PC-3 (cell line): ENCODE measurements around the gene MAB21L1. TPM values are rescaled to one million over a fixed set of nuclear protein-coding genes. Genes with fewer than 3 reads are reported as not detected.

Experiments used
- ATAC-seq: fragments of 200-7000 bp; cut with Tn5 transposase; 2 replicates; pipeline ENCODE4 v1.9.1; 2020; ENCODE audit warnings: mild to moderate bottlenecking, moderate library complexity
- BruUV-seq: library from RNA; stranded (reverse); fragments of 400-500 nt; replicated peaks from 2 replicates; lab custom pipeline; 2021; lab: Mats Ljungman, UMichigan
- CTCF ChIA-PET: fragments of 300-600 bp; sonication (Branson Sonifier 250); formaldehyde crosslinking; loops from one replicate; lab custom pipeline; 2022; ENCODE audit warnings: antibody characterized with exemption; lab: Charles Lee
- POLR2A ChIA-PET: fragments of 300-600 bp; sonication (Branson Sonifier 250); formaldehyde crosslinking; loops from one replicate; lab custom pipeline; 2022; ENCODE audit warnings: antibody characterized with exemption; ENCODE audit not compliant: unreplicated experiment; lab: Charles Lee
- DNase-seq: peaks from one replicate; pipeline ENCODE4 v3.0.0-alpha.2; 2015
- H2AFZ ChIP-seq: fragments of 300-600 bp; sonication (generic); 2 replicates; pipeline ENCODE4 v1.6.0; 2016; ENCODE audit warnings: antibody characterized with exemption, low read length
- H3F3A ChIP-seq: fragments of 300-600 bp; sonication (generic); one replicate; pipeline ENCODE4 v1.6.0; 2017; ENCODE audit warnings: antibody characterized with exemption, low read length, control low read depth, mild to moderate bottlenecking; ENCODE audit not compliant: unreplicated experiment
- H3K27ac ChIP-seq: fragments of 300-600 bp; sonication (generic); 2 replicates; pipeline ENCODE4 v1.5.1; 2016; ENCODE audit warnings: mild to moderate bottlenecking, low read length
- H3K27me3 ChIP-seq: fragments of 300-600 bp; sonication (generic); 2 replicates; pipeline ENCODE4 v1.6.1; 2016; ENCODE audit warnings: low read length, mixed read lengths
- H3K36me3 ChIP-seq: fragments of 300-600 bp; sonication (generic); 2 replicates; pipeline ENCODE4 v1.6.1; 2016; ENCODE audit warnings: low read depth, mixed run types, low read length, mixed read lengths
- H3K4me1 ChIP-seq: fragments of 300-600 bp; sonication (generic); 2 replicates; pipeline ENCODE4 v1.5.1; 2016; ENCODE audit warnings: low read length; ENCODE audit not compliant: insufficient read depth
- H3K4me2 ChIP-seq: fragments of 300-600 bp; sonication (generic); 2 replicates; pipeline ENCODE4 v1.6.0; 2016; ENCODE audit warnings: low read length
- H3K4me3 ChIP-seq: fragments of 300-600 bp; sonication (generic); 2 replicates; pipeline ENCODE4 v1.5.1; 2016; ENCODE audit warnings: mild to moderate bottlenecking, low read length, mixed read lengths
- H3K79me2 ChIP-seq: fragments of 300-600 bp; sonication (generic); 2 replicates; pipeline ENCODE4 v1.6.1; 2017; ENCODE audit warnings: low read length, mixed read lengths
- H3K9ac ChIP-seq: fragments of 300-600 bp; sonication (generic); 2 replicates; pipeline ENCODE4 v1.6.0; 2016; ENCODE audit warnings: mild to moderate bottlenecking, low read length
- H3K9me2 ChIP-seq: fragments of 300-600 bp; sonication (generic); replicated peaks from 2 replicates; pipeline ENCODE4 v1.6.1; 2016; ENCODE audit warnings: mixed run types, low read length, mixed read lengths
- H3K9me3 ChIP-seq: fragments of 300-600 bp; sonication (generic); 2 replicates; pipeline ENCODE4 v1.6.1; 2016; ENCODE audit warnings: low read length, mixed read lengths
- H4K20me1 ChIP-seq: fragments of 300-600 bp; sonication (generic); 2 replicates; pipeline ENCODE4 v1.6.1; 2016; ENCODE audit warnings: low read length, mixed read lengths
- EZH2 ChIP-seq: fragments of 300-600 bp; sonication (generic); IDR thresholded peaks from one replicate; pipeline ENCODE4 v1.6.1; 2017; ENCODE audit warnings: antibody characterized with exemption, mild to moderate bottlenecking, low read length; ENCODE audit not compliant: unreplicated experiment
- EZH2phosphoT487 ChIP-seq: fragments of 300-600 bp; sonication (generic); IDR thresholded peaks from 2 replicates; pipeline ENCODE4 v1.6.1; 2018; ENCODE audit warnings: mild to moderate bottlenecking, antibody characterized with exemption, low read length, borderline replicate concordance
- intact Hi-C: fragments of 100-400 bp; cut with micrococcal nuclease; formaldehyde crosslinking; loops from 2 replicates; pipeline ENCODE4 v1.9.0; 2023
- total RNA-seq: library from RNA; depleted of rRNA; stranded (reverse); fragments of >200 nt; gene quantifications from 2 replicates; pipeline ENCODE4 v1.2.3, GENCODE V29; 2014
- TF ChIP-seq, protein P1 (sequence below): fragments of 300-600 bp; sonication (generic); conservative IDR thresholded peaks from 2 replicates; pipeline ENCODE4 v1.5.1; 2017; ENCODE audit warnings: antibody characterized with exemption, low read depth, mild to moderate bottlenecking, low read length

Gene MAB21L1
- total RNA-seq, 1 experiment from 2014 or later, result not detected

DNA sequence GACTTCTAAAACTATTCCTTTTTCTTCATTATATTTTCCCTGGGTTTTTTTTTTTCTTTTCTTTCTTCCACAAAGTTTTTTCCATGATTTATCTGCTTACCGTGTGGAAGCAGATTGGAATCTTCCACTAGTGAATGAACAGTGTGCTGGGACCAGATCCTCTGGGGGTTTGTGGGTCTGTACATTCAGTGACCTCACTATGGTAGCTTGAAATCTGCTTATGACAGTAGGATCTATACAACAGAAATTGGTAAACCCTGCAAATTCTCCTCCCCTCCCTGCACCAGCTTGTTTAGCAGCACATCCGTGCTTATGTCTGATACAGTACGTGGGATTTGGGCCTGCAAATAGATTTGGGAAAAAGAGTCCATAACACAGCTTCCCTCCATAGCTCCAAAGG is 26.0 kb upstream of the MAB21L1 start:
- Histone ChIP-seq H3K79me2 (no peaks in the 10 kb centered on the region), H3K4me3 (no peak overlapping the region), H2AFZ (no peak overlapping the region), H3K27me3 (no peaks in the 10 kb centered on the region), H3K9me2 (no peaks in the 10 kb centered on the region), H3K4me1 (0 out of 2 replicates have a peak, but pooled peaks cover 3% of the 10 kb centered on the region), H3K4me2 (no peak overlapping the region), H3K27ac (no peak overlapping the region), H3F3A (no peaks in the 10 kb centered on the region), H3K9me3 (no peaks in the 10 kb centered on the region), H3K9ac (no peak overlapping the region), H4K20me1 (no peaks in the 10 kb centered on the region), H3K36me3 (no peaks in the 10 kb centered on the region)
- ATAC-seq (no peak), DNase-seq (no peak)
- intact Hi-C loops, result no loop called here
- ChIA-PET POLR2A (no interaction called here), CTCF (no interaction called here)
- TF ChIP-seq EZH2 (no peak), EZH2phosphoT487 (no peak)
- TF ChIP-seq, protein P1, sequence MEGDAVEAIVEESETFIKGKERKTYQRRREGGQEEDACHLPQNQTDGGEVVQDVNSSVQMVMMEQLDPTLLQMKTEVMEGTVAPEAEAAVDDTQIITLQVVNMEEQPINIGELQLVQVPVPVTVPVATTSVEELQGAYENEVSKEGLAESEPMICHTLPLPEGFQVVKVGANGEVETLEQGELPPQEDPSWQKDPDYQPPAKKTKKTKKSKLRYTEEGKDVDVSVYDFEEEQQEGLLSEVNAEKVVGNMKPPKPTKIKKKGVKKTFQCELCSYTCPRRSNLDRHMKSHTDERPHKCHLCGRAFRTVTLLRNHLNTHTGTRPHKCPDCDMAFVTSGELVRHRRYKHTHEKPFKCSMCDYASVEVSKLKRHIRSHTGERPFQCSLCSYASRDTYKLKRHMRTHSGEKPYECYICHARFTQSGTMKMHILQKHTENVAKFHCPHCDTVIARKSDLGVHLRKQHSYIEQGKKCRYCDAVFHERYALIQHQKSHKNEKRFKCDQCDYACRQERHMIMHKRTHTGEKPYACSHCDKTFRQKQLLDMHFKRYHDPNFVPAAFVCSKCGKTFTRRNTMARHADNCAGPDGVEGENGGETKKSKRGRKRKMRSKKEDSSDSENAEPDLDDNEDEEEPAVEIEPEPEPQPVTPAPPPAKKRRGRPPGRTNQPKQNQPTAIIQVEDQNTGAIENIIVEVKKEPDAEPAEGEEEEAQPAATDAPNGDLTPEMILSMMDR, result no peak
- no TSS peak for BruUV-seq

DNA sequence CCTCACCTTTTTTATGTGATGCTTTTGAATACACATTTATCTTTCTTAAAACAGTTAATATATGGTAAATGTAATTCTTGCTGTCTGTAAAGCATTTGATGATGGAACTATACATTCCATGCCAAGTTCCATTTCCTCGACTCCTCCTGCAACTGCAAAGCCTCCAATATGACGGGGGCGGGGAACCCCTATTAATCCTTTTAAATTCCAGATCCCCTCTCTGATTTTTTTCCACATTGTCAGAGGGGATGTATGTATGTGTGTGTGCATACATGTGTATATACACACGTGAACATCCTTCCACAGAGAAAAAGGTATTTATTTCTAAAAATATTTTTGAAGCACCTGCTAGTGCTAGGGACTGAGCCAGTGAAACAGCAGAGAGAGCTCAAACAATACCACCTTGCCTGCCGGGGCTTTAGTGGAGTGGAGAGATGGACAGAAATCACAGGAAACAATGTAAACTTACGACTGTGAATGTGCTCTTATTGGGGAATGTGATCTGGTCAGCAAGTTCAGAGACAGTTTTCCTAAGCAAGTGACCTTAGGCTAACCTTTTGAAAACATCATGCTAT is 25.3 kb upstream of the MAB21L1 start:
- Histone ChIP-seq H3K9me3 (no peaks in the 10 kb centered on the region), H3F3A (no peaks in the 10 kb centered on the region), H3K27me3 (no peaks in the 10 kb centered on the region), H3K79me2 (no peaks in the 10 kb centered on the region), H3K36me3 (no peaks in the 10 kb centered on the region), H3K27ac (no peak overlapping the region), H2AFZ (no peak overlapping the region), H3K4me1 (0 out of 2 replicates have a peak, but pooled peaks cover 3% of the 10 kb centered on the region), H3K9ac (no peak overlapping the region), H4K20me1 (no peaks in the 10 kb centered on the region), H3K4me2 (no peak overlapping the region), H3K4me3 (no peak overlapping the region), H3K9me2 (no peaks in the 10 kb centered on the region)
- BruUV-seq, result no TSS peak
- intact Hi-C loops, result no loop called here
- CTCF ChIA-PET, result no interaction called here
- DNase-seq, result no peak
- POLR2A ChIA-PET, result no interaction called here
- TF ChIP-seq EZH2 (no peak), EZH2phosphoT487 (no peak)
- TF ChIP-seq, protein P1, result no peak
- ATAC-seq, result no peak

DNA sequence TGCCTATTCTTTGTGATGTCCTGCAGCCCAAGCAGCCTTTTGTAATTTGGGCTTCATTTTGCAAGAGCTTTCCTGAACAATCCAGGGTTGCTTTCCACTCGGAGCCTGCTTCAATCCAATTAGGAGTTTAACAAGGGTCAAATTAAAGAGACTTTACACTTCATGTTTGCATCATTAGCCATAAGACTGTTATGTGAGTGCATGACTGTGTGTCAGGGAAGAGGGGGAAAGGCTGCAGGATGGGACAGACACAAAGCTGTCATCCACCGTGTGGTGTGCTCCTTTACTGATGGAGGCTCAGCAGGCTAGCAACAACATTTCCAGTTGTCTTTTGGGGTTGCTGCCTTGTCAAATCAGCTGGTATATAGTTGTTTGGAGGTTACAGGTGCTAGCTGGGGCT is 23.7 kb upstream of the MAB21L1 start:
- no peak overlapping the region for H3K4me3 ChIP-seq
- no peak for TF ChIP-seq EZH2
- no peak for TF ChIP-seq EZH2phosphoT487
- TF ChIP-seq, protein P1, result no peak
- no peaks in the 10 kb centered on the region for H3F3A ChIP-seq
- no peak overlapping the region for H3K4me2 ChIP-seq
- no peak overlapping the region for H2AFZ ChIP-seq
- no peak overlapping the region for H3K27ac ChIP-seq
- POLR2A ChIA-PET, result interaction anchor here (0.6 kb wide), 1 partner anchor 379 kb away, joined by 3 read pairs; no protein-coding TSS in a partner anchor
- no peak overlapping the region for H3K9ac ChIP-seq
- no peaks in the 10 kb centered on the region for H3K79me2 ChIP-seq
- no peaks in the 10 kb centered on the region for H3K27me3 ChIP-seq
- 0 out of 2 replicates have a peak, but pooled peaks cover 3% of the 10 kb centered on the region for H3K4me1 ChIP-seq
- no peaks in the 10 kb centered on the region for H3K9me2 ChIP-seq
- H3K36me3 ChIP-seq, result no peaks in the 10 kb centered on the region
- BruUV-seq, result no TSS peak
- H4K20me1 ChIP-seq, result no peaks in the 10 kb centered on the region
- intact Hi-C loops, result no loop called here
- no peak for DNase-seq
- CTCF ChIA-PET, result no interaction called here
- H3K9me3 ChIP-seq, result no peaks in the 10 kb centered on the region
- ATAC-seq, result no peak
